Neural progenitor cell (in vitro differentiated cells): ENCODE results near the gene OLFML2A. TPM values are rescaled to one million over a fixed set of nuclear protein-coding genes. Genes with fewer than 3 reads are reported as not detected.

Experiments
- DNase-seq: peaks from one replicate; pipeline ENCODE4 v3.0.0-alpha.2; 2016; ENCODE audit warnings: low spot score
- H2AFZ ChIP-seq: fragments of 200-600 bp; sonication (generic); replicated peaks from 2 replicates; pipeline ENCODE4 v1.6.1; 2016; ENCODE audit warnings: antibody characterized with exemption
- H3F3A ChIP-seq: fragments of 200-600 bp; sonication (generic); 2 replicates; pipeline ENCODE4 v1.6.1; 2016; ENCODE audit warnings: antibody characterized with exemption, low read depth
- H3K27ac ChIP-seq: fragments of 200-600 bp; sonication (generic); 2 replicates; pipeline ENCODE4 v1.5.1; 2016; ENCODE audit warnings: mild to moderate bottlenecking
- H3K27me3 ChIP-seq: fragments of 200-600 bp; sonication (generic); 2 replicates; pipeline ENCODE4 v1.6.1; 2016; ENCODE audit warnings: mild to moderate bottlenecking, moderate library complexity
- H3K36me3 ChIP-seq: fragments of 200-600 bp; sonication (generic); 2 replicates; pipeline ENCODE4 v1.5.1; 2016
- H3K4me1 ChIP-seq: fragments of 200-600 bp; sonication (generic); 2 replicates; pipeline ENCODE4 v1.6.1; 2016; ENCODE audit warnings: mixed run types
- H3K4me2 ChIP-seq: fragments of 200-600 bp; sonication (generic); 2 replicates; pipeline ENCODE4 v1.6.1; 2016
- H3K4me3 ChIP-seq: fragments of 200-600 bp; sonication (generic); 2 replicates; pipeline ENCODE4 v1.5.1; 2016
- H3K79me2 ChIP-seq: fragments of 200-600 bp; sonication (generic); 2 replicates; pipeline ENCODE4 v1.6.1; 2016; ENCODE audit warnings: low read depth
- H3K9ac ChIP-seq: fragments of 200-600 bp; sonication (generic); 2 replicates; pipeline ENCODE4 v1.6.1; 2016
- H3K9me3 ChIP-seq: fragments of 200-600 bp; sonication (generic); 2 replicates; pipeline ENCODE4 v1.5.1; 2016; ENCODE audit warnings: low read depth
- H4K20me1 ChIP-seq: fragments of 200-600 bp; sonication (generic); 2 replicates; pipeline ENCODE4 v1.6.1; 2016; ENCODE audit warnings: low read depth
- H3K27ac Mint-ChIP-seq: 3 replicates; pipeline ENCODE4 v1.8.0; 2021; ENCODE audit warnings: mixed read lengths
- H3K27me3 Mint-ChIP-seq: 2 replicates; pipeline ENCODE4 v1.8.0; 2022; ENCODE audit warnings: low read depth, mild to moderate bottlenecking, inconsistent platforms, moderate library complexity, mixed read lengths; ENCODE audit not compliant: insufficient read depth
- H3K36me3 Mint-ChIP-seq: 3 replicates; pipeline ENCODE4 v1.8.0; 2021; ENCODE audit warnings: mixed read lengths
- H3K4me1 Mint-ChIP-seq: 3 replicates; pipeline ENCODE4 v1.8.0; 2021; ENCODE audit warnings: mixed read lengths
- H3K4me3 Mint-ChIP-seq: 3 replicates; pipeline ENCODE4 v1.8.0; 2021; ENCODE audit warnings: mild to moderate bottlenecking, moderate library complexity, mixed read lengths
- H3K9me3 Mint-ChIP-seq: 3 replicates; pipeline ENCODE4 v1.8.0; 2020; ENCODE audit warnings: mixed read lengths
- CTCF ChIP-seq: fragments of 200-600 bp; sonication (generic); IDR thresholded peaks from 2 replicates; pipeline ENCODE4 v1.5.1; 2017; ENCODE audit warnings: antibody characterized with exemption, mild to moderate bottlenecking
- EZH2 ChIP-seq: fragments of 200-600 bp; sonication (generic); IDR thresholded peaks from 2 replicates; pipeline ENCODE4 v1.6.1; 2017; ENCODE audit warnings: antibody characterized with exemption, mild to moderate bottlenecking, moderate library complexity
- EZH2phosphoT487 ChIP-seq: fragments of 200-600 bp; sonication (generic); IDR thresholded peaks from 2 replicates; pipeline ENCODE4 v1.6.1; 2017; ENCODE audit warnings: antibody characterized with exemption
- total RNA-seq: library from RNA; depleted of rRNA; stranded (reverse); fragments of >200 nt; gene quantifications from 2 replicates; pipeline ENCODE4 v1.2.3, GENCODE V29; 2015; ENCODE audit warnings: low replicate concordance

The OLFML2A gene
- total RNA-seq, 1 donor from 2014 or later: 3.1 TPM

DNA sequence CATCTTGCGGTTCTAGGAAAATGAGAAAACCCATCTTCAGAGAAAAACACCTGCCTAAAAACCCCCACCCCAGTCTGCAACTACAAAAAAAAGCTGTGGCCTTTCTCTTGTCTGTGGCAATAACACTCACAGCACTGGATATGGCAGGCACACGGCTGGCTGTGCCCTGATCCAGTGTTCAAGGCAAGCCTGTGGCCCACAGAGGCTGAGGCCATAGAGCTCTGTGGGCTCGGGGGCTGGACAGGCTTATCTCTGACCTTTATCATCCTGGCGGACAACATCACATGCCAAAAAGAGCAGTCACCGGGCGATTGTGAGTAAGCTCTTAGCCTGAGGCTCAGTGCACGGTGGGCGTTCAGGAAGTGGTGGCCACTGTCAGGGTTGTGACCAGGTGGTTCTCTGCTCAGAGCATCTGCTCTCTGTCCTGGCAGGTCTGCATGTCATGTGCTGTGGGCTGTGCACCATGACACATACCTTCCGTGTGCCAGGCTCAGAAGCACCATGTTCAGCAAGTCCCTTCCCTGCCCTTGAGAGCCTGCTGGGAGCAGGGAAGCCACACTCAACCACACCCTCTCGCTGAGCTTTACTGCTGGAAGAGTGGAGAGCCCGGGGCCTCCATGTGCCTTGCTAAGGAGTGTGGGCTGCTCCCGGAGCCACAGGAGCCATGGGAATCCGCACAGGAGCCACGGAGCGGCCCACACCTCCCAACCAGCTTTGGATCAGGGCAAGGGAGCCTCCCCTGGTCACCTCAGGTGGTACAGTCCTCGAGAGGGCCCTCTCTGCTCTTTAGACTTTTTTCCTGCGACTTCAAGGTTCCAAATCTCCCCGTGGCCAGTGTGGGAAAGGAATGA, 41.7 kb downstream of the OLFML2A start:
- H3K4me1 ChIP-seq: peaks cover 10% of the 10 kb centered on the region
- H3K4me2 ChIP-seq: no peak overlapping the region
- H3K27ac Mint-ChIP-seq: peak overlapping the region; percentile 73
- H2AFZ ChIP-seq: peak overlapping the region; percentile 38
- peaks cover 2% of the 10 kb centered on the region for H3K27me3 Mint-ChIP-seq
- H3K4me3 ChIP-seq: no peak overlapping the region
- no peaks in the 10 kb centered on the region for H3K9me3 Mint-ChIP-seq
- peaks cover 4% of the 10 kb centered on the region for H3F3A ChIP-seq
- no peak overlapping the region for H3K27ac ChIP-seq
- no peak for TF ChIP-seq EZH2phosphoT487
- no peak overlapping the region for H3K9ac ChIP-seq
- no peaks in the 10 kb centered on the region for H3K79me2 ChIP-seq
- H3K4me1 Mint-ChIP-seq: peaks cover 23% of the 10 kb centered on the region
- H3K9me3 ChIP-seq: no peaks in the 10 kb centered on the region
- H3K27me3 ChIP-seq: no peaks in the 10 kb centered on the region
- no peaks in the 10 kb centered on the region for H3K36me3 Mint-ChIP-seq
- no peaks in the 10 kb centered on the region for H3K36me3 ChIP-seq
- no peaks in the 10 kb centered on the region for H4K20me1 ChIP-seq
- DNase-seq: no peak
- H3K4me3 Mint-ChIP-seq: no peak overlapping the region

DNA sequence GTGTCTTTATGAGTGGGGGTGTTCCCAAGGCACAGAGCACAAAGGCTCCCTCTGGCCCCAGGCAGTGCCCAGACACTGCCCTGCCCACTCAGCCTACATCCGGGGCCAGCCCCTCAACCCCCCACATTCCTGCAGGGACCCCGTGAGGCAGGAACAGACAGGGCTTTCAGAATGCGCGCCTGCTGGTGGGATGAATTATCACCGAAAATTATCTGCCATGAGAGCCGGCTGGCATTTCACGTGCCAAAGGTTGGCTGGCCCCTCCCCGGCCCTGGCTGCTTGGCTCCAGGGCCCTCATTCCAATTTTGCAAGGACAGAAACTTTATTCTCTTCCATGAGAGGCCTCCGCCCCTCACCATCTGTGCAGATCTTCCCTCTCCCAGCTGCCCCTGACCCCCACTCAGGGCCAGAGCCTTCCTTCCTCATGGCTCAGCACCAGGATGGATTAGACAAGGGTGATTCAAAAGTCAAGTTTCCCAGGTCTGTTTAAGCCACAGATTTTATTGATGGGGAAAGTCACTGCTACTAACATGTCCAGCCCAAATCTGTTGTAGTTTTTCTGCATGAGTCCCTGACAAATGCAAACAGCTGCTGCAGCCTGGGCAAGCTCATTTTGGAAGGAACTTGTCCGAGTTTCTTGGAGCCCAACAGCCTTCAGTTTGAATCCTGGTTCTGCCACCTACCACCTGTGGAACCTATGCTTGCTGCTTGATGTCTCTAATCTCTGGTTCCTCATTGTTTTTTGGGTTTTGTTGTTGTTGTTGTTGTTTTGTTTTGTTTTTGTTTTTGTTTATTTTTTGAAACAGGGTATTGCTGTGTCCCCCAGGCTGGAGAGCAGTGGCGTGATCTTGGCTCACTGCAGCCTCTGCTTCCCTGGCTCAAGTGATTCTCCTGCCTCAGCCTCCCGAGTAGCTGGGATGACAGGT, 44.0 kb downstream of the OLFML2A start:
- TF ChIP-seq EZH2 (no peak), EZH2phosphoT487 (no peak), CTCF (no peak)
- peaks cover 17% of the 10 kb centered on the region for H3K4me1 Mint-ChIP-seq
- no peak for DNase-seq
- peaks cover 2% of the 10 kb centered on the region for H3K27me3 Mint-ChIP-seq
- H3K9me3 Mint-ChIP-seq: no peaks in the 10 kb centered on the region
- Histone ChIP-seq H3K9ac (no peak overlapping the region), H4K20me1 (no peaks in the 10 kb centered on the region), H3K4me3 (no peak overlapping the region), H2AFZ (peak overlapping the region; percentile 50), H3K79me2 (no peaks in the 10 kb centered on the region), H3K36me3 (no peaks in the 10 kb centered on the region), H3K4me2 (no peak overlapping the region), H3K27ac (no peak overlapping the region), H3K27me3 (no peaks in the 10 kb centered on the region), H3F3A (no peaks in the 10 kb centered on the region), H3K4me1 (peaks cover 7% of the 10 kb centered on the region), H3K9me3 (no peaks in the 10 kb centered on the region)
- H3K27ac Mint-ChIP-seq: peak overlapping the region; percentile 85
- no peaks in the 10 kb centered on the region for H3K36me3 Mint-ChIP-seq
- H3K4me3 Mint-ChIP-seq: no peak overlapping the region

DNA sequence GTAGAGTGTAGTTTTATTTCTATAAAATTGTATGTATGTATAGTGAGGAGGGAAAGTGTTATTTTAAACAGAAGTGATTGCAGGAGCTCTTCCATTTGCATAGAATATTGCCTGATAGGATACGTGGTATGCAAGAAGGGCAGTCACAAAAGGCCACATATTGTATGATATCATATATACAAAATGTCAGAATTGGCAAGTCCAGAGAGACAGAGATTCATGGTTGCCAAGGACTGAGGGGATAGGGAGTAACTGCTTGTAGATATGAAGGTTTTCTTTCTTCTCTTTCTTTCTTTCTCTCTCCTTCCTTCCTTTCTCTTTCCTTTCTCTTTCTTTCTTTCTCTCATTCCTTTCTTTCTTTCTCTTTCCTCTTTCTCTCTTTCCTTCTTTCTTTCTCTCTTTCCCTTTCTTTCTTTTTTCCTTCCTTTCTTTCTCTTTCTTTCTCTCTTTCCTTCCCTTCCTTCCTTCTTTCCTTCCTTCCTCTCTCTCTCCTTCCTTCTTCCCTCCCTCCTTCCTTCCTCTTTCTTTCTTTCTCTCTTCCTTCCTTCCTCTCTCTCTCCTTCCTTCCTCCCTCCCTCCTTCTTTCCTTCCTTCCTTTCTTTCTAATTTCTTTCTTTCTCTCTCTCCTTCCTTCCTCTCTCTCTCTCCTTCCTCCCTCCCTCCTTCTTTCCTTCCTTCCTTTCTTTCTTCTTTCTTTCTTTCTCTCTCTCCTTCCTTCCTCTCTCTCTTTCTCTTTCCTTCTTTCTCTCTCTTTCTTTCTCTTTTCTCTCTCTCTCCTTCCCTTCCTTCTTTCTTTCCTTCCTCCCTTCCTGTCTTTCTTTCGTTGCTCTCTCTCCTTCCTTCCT, 51.8 kb downstream of the OLFML2A start:
- no peaks in the 10 kb centered on the region for H3K9me3 Mint-ChIP-seq
- H4K20me1 ChIP-seq: no peaks in the 10 kb centered on the region
- no peaks in the 10 kb centered on the region for H3K9me3 ChIP-seq
- H3K4me1 ChIP-seq: peaks cover 6% of the 10 kb centered on the region
- H3K36me3 Mint-ChIP-seq: no peaks in the 10 kb centered on the region
- H3K4me2 ChIP-seq: no peak overlapping the region
- no peaks in the 10 kb centered on the region for H3K27me3 Mint-ChIP-seq
- no peaks in the 10 kb centered on the region for H3K36me3 ChIP-seq
- H3K4me3 Mint-ChIP-seq: no peak overlapping the region
- H3K9ac ChIP-seq: no peak overlapping the region
- H3K4me1 Mint-ChIP-seq: peaks cover 9% of the 10 kb centered on the region
- H3F3A ChIP-seq: no peaks in the 10 kb centered on the region
- no peak for TF ChIP-seq CTCF
- TF ChIP-seq EZH2: no peak
- no peak overlapping the region for H3K27ac Mint-ChIP-seq
- H3K27me3 ChIP-seq: no peaks in the 10 kb centered on the region
- no peak overlapping the region for H3K4me3 ChIP-seq
- no peak for DNase-seq
- H3K79me2 ChIP-seq: no peaks in the 10 kb centered on the region
- H3K27ac ChIP-seq: no peak overlapping the region
- peak overlapping the region; percentile 68 for H2AFZ ChIP-seq
